ENCODE measurements around the gene ISLR.

The ISLR gene

DNA sequence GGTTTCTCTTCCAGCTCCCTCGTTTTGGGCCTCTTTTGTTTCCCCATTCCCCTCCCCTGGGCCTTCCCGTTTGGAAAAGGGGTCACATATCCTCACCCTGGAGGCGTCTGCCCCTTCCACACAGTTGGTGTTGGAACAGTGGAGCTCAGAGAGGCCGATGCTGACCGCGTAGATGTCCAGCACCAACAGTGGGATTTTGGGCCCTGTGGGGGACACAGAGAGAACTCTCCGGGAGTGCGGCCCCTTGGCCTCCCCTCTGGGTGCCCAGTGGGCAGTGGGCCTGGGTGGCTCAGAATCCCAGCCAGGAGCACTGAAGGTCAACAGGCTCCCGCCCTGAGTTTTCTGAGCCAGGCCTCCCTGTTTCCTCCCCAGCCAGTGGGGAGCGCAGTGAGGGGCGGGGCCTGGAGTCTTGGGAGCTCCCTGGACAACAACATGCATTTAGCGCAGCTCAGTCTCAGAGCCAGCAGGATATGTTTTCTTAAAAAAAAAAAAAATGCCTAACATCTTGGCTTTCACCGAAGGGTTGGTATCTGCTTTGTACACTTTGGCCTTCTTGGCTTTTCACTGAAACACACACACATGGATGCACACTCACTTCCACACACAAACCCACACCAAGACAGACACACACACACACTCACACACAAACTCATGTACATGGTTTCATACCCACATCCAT lies 670 bp upstream of the ISLR start:
- ChIA-PET POLR2A (interaction anchor here (0.7 to 1.1 kb wide), 2 partner anchors 44 to 155 kb away, joined by 3 to 5 read pairs; no protein-coding TSS in a partner anchor), CTCF (interaction anchor here (0.6 to 1.6 kb wide), 3 partner anchors 11 to 89 kb away, joined by 3 read pairs; no protein-coding TSS in a partner anchor)
- Histone ChIP-seq H3K27ac (ENCODE audit: extremely low read depth, low read depth, low read length) (no peak overlapping the region; the same call in 1 of the 2 replicates), H3K9me3 (ENCODE audit: control insufficient read depth, insufficient read depth, low read depth, low read length) (no peaks in the 10 kb centered on the region), H3K4me3 (ENCODE audit: low read depth, low read length) (no peak overlapping the region), H3K36me3 (ENCODE audit: control insufficient read depth in 2 of 2, insufficient read depth in 1 of 2, low read length in 2 of 2) (no peaks in the 10 kb centered on the region), H3K4me1 (ENCODE audit: control insufficient read depth, insufficient read depth, low read length) (peaks cover 14% of the 10 kb centered on the region)
- TF ChIP-seq ZIC2 (tag by site-specific recombination; IDR thresholded peaks at IDR 0.05) (peak; percentile 26; the same call in 1 of the 2 replicates), ZNF785 (tag by site-specific recombination; IDR thresholded peaks at IDR 0.05) (no peak), SP2 (tag by site-specific recombination; IDR thresholded peaks at IDR 0.05) (no peak), ZNF2 (tag by site-specific recombination; IDR thresholded peaks at IDR 0.05) (0 out of 2 replicates have a peak, but pooled peaks have one; percentile 31), ZBTB48 (tag by site-specific recombination; IDR thresholded peaks at IDR 0.05) (0 out of 2 replicates have a peak, but pooled peaks have one; percentile 13), ZNF514 (tag by site-specific recombination; IDR thresholded peaks at IDR 0.05) (no peak), ZNF121 (tag by site-specific recombination; IDR thresholded peaks at IDR 0.05) (no peak), BCL11A (tag by site-specific recombination; IDR thresholded peaks at IDR 0.05; ENCODE audit: low read depth) (no peak), ZNF341 (tag by site-specific recombination; IDR thresholded peaks at IDR 0.05; ENCODE audit: low read depth) (no peak), ZNF473 (tag by site-specific recombination; IDR thresholded peaks at IDR 0.05) (0 out of 2 replicates have a peak, but pooled peaks have one; percentile 30), ZNF311 (tag by site-specific recombination; IDR thresholded peaks at IDR 0.05; ENCODE audit: borderline replicate concordance) (no peak), SETDB1 (IDR thresholded peaks at IDR 0.05; ENCODE audit: insufficient read length, low read length) (no peak), ZNF426 (tag by site-specific recombination; IDR thresholded peaks at IDR 0.05) (no peak), ZNF677 (tag by site-specific recombination; IDR thresholded peaks at IDR 0.05) (no peak), ZNF211 (tag by site-specific recombination; IDR thresholded peaks at IDR 0.05; ENCODE audit: low read depth) (no peak), ZXDB (tag by site-specific recombination; IDR thresholded peaks at IDR 0.05) (no peak), GLI4 (tag by site-specific recombination; IDR thresholded peaks at IDR 0.05) (no peak), ZNF19 (tag by site-specific recombination; IDR thresholded peaks at IDR 0.05; ENCODE audit: low read depth) (no peak)

DNA sequence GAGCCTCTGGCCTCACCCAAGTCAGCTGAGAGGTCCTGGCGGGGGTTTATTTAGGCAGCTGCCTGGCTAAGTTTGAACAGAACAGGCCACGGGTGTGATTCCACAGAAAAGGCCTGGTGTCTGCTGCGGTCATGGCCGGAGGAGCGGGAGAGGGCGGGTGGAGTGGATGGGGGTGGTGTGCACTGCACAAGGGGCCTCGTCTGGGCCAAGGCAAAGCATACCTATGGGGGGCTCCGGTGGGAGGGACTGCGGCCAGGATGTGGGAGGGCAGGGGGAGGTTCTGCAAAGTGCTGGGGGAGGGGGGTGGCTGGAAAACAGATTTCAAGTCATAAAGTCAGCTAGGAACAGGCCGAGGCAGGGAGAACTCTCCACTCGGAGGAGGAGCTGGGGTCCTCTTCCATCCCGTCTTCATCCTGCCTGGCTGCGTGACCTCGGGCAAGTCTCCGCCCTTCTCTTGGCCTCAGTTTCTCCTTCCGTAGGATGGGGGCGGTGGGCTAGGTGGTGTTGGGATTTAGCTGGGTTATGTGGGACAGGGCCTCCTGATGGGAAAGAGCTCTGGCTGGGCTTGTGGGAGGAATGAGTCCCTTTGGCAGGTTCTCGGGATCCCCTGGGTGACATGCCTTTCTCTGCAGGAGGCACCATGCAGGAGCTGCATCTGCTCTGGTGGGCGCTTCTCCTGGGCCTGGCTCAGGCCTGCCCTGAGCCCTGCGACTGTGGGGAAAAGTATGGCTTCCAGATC lies 878 bp downstream of the ISLR start:
- TF ChIP-seq EGR2 (tag by site-specific recombination; IDR thresholded peaks at IDR 0.05; ENCODE audit: low read depth), result 0 out of 2 replicates have a peak, but pooled peaks have one; percentile 30
- no peak for TF ChIP-seq ZNF112 (tag by site-specific recombination; IDR thresholded peaks at IDR 0.05)
- TF ChIP-seq GLIS1 (tag by site-specific recombination; IDR thresholded peaks at IDR 0.05), result peak; percentile 56
- TF ChIP-seq INSM2 (tag by site-specific recombination; IDR thresholded peaks at IDR 0.05), result no peak
- TF ChIP-seq ZFHX2 (tag by site-specific recombination; conservative IDR thresholded peaks at IDR 0.05), result peak; percentile 39; the same call in 1 of the 2 replicates
- TF ChIP-seq ZNF621 (tag by site-specific recombination; IDR thresholded peaks at IDR 0.05), result no peak
- TF ChIP-seq, protein P1, sequence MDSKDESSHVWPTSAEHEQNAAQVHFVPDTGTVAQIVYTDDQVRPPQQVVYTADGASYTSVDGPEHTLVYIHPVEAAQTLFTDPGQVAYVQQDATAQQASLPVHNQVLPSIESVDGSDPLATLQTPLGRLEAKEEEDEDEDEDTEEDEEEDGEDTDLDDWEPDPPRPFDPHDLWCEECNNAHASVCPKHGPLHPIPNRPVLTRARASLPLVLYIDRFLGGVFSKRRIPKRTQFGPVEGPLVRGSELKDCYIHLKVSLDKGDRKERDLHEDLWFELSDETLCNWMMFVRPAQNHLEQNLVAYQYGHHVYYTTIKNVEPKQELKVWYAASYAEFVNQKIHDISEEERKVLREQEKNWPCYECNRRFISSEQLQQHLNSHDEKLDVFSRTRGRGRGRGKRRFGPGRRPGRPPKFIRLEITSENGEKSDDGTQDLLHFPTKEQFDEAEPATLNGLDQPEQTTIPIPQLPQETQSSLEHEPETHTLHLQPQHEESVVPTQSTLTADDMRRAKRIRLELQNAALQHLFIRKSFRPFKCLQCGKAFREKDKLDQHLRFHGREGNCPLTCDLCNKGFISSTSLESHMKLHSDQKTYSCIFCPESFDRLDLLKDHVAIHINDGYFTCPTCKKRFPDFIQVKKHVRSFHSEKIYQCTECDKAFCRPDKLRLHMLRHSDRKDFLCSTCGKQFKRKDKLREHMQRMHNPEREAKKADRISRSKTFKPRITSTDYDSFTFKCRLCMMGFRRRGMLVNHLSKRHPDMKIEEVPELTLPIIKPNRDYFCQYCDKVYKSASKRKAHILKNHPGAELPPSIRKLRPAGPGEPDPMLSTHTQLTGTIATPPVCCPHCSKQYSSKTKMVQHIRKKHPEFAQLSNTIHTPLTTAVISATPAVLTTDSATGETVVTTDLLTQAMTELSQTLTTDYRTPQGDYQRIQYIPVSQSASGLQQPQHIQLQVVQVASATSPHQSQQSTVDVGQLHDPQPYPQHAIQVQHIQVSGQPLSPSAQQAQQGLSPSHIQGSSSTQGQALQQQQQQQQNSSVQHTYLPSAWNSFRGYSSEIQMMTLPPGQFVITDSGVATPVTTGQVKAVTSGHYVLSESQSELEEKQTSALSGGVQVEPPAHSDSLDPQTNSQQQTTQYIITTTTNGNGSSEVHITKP (tag by site-specific recombination; IDR thresholded peaks at IDR 0.05), result no peak
- H3K4me1 ChIP-seq (ENCODE audit: control insufficient read depth, insufficient read depth, low read length), result peaks cover 21% of the 10 kb centered on the region
- no peaks in the 10 kb centered on the region for H3K36me3 ChIP-seq (ENCODE audit: control insufficient read depth in 2 of 2, insufficient read depth in 1 of 2, low read length in 2 of 2)
- CTCF ChIA-PET, result interaction anchor here (1.0 kb wide), 1 partner anchor 129 kb away, joined by 3 read pairs; no protein-coding TSS in a partner anchor
- H3K4me3 ChIP-seq (ENCODE audit: low read depth, low read length), result no peak overlapping the region
- H3K27ac ChIP-seq (ENCODE audit: extremely low read depth, low read depth, low read length), result no peak overlapping the region
- H3K9me3 ChIP-seq (ENCODE audit: control insufficient read depth, insufficient read depth, low read depth, low read length), result no peaks in the 10 kb centered on the region
- POLR2A ChIA-PET, result interaction anchor here (0.8 to 2.8 kb wide), 3 partner anchors 18 to 42 kb away, joined by 3 to 9 read pairs (median 4); no protein-coding TSS in a partner anchor

All from HEK293 (cell line).